Medulla oblongata (tissue), 1 donor: ENCODE data around the gene CHIC1.
"Not testable (repeated sequence)": the region's sequence is repeated elsewhere in the genome, so short reads cannot be mapped to it uniquely, and the experiment has no call there.

ENCODE experiments used
- DNase-seq: peaks from one replicate; pipeline ENCODE4 v3.0.0-alpha.2; 2015; ENCODE audit errors: extremely low spot score

The CHIC1 gene

GRCh38 chrX:73562984-73563737, at the start of gene CHIC1:
Gene CHIC1 (plus strand): TSS chrX:73563197. CDS start chrX:73563285, 88 bp downstream.
- peak; percentile 66 for DNase-seq

GRCh38 chrX:73522823-73523222, 40.2 kb upstream of the CHIC1 start:
- not testable (repeated sequence) for DNase-seq

- no peak for DNase-seq
Observed at GRCh38 chrX:73524906-73525305, 38.1 kb upstream of the CHIC1 start.

GRCh38 chrX:73525928-73526690, 36.9 kb upstream of the CHIC1 start:
- DNase-seq, result no peak

GRCh38 chrX:73531655-73532054, 31.3 kb upstream of the CHIC1 start:
- not testable (repeated sequence) for DNase-seq

- DNase-seq, result no peak
Observed at GRCh38 chrX:73556159-73556558, 6.8 kb upstream of the CHIC1 start.

GRCh38 chrX:73561801-73562200, 1.2 kb upstream of the CHIC1 start:
- DNase-seq, result no peak

GRCh38 chrX:73562458-73562857, 539 bp upstream of the CHIC1 start:
- DNase-seq, result no peak

GRCh38 chrX:73563738-73564068, 706 bp downstream of the CHIC1 start:
- DNase-seq, result peak; percentile 33

- DNase-seq, result no peak
Observed at GRCh38 chrX:73577361-73577760, 14.4 kb downstream of the CHIC1 start.

GRCh38 chrX:73581002-73581628, 18.1 kb downstream of the CHIC1 start:
- DNase-seq, result no peak

GRCh38 chrX:73597758-73598157, 34.8 kb downstream of the CHIC1 start:
- DNase-seq, result not testable (repeated sequence)

GRCh38 chrX:73615022-73615421, 52.0 kb downstream of the CHIC1 start:
- DNase-seq, result no peak

- not testable (repeated sequence) for DNase-seq
Observed at GRCh38 chrX:73641669-73642068, 78.7 kb downstream of the CHIC1 start.

- no peak for DNase-seq
Observed at GRCh38 chrX:73647212-73647611, 84.2 kb downstream of the CHIC1 start.

GRCh38 chrX:73647632-73648322, 84.8 kb downstream of the CHIC1 start:
- DNase-seq, result no peak

- DNase-seq, result not testable (repeated sequence)
Observed at GRCh38 chrX:73661322-73661721, 98.3 kb downstream of the CHIC1 start.

GRCh38 chrX:73668779-73669178, 105.8 kb downstream of the CHIC1 start:
- no peak for DNase-seq

- DNase-seq, result no peak
Observed at GRCh38 chrX:73681408-73681807, 118.4 kb downstream of the CHIC1 start.

GRCh38 chrX:73683236-73683859, 120.4 kb downstream of the CHIC1 start:
- DNase-seq, result no peak

- not testable (repeated sequence) for DNase-seq
Observed at GRCh38 chrX:73707014-73707413, 144.0 kb downstream of the CHIC1 start.

GRCh38 chrX:73728602-73729001, 165.6 kb downstream of the CHIC1 start:
- DNase-seq, result peak; percentile 15
